Skeletal muscle satellite cell (primary cell): ENCODE data around the gene CDCA4.
A peak's percentile ranks its signal among the peaks of the same experiment; 100 is the strongest.
"Not testable (repeated sequence)": the region's sequence is repeated elsewhere in the genome, so short reads cannot be mapped to it uniquely, and the experiment has no call there.

Experiments
- H3K27me3 ChIP-seq: 2 replicates; pipeline ENCODE4 v1.7.0; 2013; ENCODE audit warnings: low read length; ENCODE audit not compliant: control insufficient read depth, insufficient read depth
- H3K36me3 ChIP-seq: 2 replicates; pipeline ENCODE4 v1.7.0; 2013; ENCODE audit warnings: mild to moderate bottlenecking, control low read depth, low read length; ENCODE audit not compliant: insufficient read depth
- H3K4me1 ChIP-seq: 2 replicates; pipeline ENCODE4 v1.7.0; 2013; ENCODE audit warnings: low read length; ENCODE audit not compliant: control insufficient read depth, insufficient read depth
- H3K4me2 ChIP-seq: 2 replicates; pipeline ENCODE4 v1.7.0; 2013; ENCODE audit warnings: mild to moderate bottlenecking, low read length
- H3K4me3 ChIP-seq: 2 replicates; pipeline ENCODE4 v1.7.0; 2013; ENCODE audit warnings: low read length
- H3K9ac ChIP-seq: 2 replicates; pipeline ENCODE4 v1.7.0; 2013; ENCODE audit warnings: mild to moderate bottlenecking, low read depth, low read length, moderate library complexity
- H3K9me3 ChIP-seq: replicated peaks from 2 replicates; pipeline ENCODE4 v1.7.0; 2013; ENCODE audit warnings: mild to moderate bottlenecking, control low read depth, low read length

The CDCA4 gene

DNA sequence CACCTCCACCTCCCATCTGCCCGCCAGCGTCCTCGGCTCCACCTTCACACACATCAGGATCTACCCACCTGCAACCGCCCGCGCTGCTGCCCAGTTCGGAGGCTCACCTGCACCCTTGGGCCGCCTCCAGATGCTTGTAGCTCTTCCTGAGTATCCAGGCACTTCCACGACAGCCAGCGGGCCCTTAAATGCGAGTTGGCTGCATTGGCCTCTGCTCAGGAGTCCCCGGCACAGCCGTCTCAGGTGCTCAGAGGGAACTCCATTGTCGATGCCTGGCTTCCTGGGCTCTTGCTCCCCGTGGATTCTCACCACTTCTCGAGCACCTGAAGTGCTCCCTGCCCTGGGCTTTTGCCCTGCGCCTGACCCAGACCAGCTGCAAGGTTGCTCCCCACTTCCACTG is 21.9 kb upstream of the CDCA4 start:
- Histone ChIP-seq H3K9ac (no peak overlapping the region), H3K4me3 (no peak overlapping the region), H3K4me1 (peaks cover 3% of the 10 kb centered on the region), H3K27me3 (peaks cover 6% of the 10 kb centered on the region), H3K9me3 (no peaks in the 10 kb centered on the region), H3K4me2 (no peak overlapping the region), H3K36me3 (no peaks in the 10 kb centered on the region)

DNA sequence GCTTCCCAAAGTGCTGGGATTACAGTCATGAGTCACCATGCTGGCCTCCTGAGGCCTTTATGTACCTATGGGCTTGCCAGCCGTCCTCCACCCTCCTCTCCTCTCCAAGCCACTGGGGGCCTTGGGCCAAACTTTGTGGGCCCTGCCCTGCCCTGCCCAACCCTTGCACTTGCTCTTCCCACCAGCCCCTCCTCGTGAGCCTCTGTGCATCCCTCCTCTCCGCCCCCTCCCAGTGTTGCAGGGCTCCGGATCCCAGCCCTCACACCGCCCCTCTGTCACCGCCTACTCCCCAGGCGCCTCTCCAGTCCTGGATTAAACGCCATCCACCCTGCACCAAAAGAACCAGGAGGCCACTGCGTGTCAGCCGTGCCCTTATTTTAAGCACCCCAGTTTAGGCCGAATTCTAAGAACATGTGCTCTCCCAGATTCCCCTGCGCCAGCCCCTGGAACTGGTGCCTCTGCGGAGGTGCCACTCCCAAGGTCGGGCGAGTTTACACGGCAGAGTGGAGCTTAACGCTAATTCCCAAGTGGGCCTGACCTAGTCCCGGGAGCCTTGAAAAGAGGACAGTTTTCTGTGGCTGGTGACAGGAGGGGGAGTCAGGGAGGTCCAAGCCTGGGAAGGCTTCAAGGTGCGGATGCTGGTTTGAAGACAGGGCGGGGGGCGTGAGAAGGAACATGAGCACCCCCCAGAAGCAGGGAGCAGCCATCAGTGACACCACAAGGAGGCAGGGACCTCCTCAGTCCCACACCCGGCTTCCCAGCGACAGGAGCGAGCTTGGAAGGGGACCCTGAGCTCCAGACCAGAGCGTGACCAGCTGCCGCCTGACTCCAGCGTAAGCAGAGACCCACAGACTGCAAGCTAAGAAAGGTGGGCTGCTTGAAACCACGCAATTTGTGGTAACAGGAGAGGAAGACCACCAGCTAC is 21.2 kb upstream of the CDCA4 start:
- peaks cover 3% of the 10 kb centered on the region for H3K4me1 ChIP-seq
- H3K4me2 ChIP-seq, result no peak overlapping the region
- peaks cover 6% of the 10 kb centered on the region for H3K27me3 ChIP-seq
- no peaks in the 10 kb centered on the region for H3K9me3 ChIP-seq
- H3K9ac ChIP-seq, result no peak overlapping the region
- H3K36me3 ChIP-seq, result no peaks in the 10 kb centered on the region
- no peak overlapping the region for H3K4me3 ChIP-seq

DNA sequence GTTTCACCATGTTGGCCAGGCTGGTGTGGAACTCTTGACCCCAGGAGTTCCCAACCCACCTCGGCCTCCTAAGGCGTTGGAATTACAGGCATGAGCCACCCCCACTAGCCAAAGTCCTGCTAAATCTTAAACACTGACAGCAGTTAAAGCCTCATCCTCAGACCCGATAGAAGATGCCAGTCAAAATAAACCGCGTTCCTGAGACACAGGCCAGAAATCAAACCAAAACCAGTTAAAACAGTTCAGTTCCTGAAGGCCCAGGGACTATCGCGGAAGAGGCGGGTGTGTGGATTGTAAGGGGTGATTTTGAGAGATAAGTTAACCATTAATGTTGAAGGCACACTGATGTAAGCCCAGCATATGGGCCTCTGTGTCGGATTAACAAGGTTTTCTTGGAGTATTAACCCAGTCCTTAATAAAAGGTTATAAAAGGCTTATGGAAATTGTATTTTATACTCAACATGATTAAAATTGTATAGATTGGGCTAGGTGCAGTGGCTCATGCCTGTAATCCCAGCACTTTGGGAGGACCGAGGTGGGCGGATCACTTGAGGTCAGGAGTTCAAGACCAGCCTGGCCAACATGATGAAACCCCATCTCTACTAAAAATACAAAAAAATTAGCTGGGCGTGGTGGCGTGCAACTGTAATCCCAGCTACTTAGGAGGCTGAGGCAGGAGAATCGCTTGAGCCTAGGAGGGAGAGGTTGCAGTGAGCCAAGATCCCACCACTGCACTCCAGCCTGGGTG is 18.7 kb upstream of the CDCA4 start:
- Histone ChIP-seq H3K36me3 (no peaks in the 10 kb centered on the region), H3K4me3 (no peak overlapping the region), H3K9ac (no peak overlapping the region), H3K4me1 (peaks cover 3% of the 10 kb centered on the region), H3K27me3 (peaks cover 6% of the 10 kb centered on the region), H3K4me2 (no peak overlapping the region), H3K9me3 (no peaks in the 10 kb centered on the region)

DNA sequence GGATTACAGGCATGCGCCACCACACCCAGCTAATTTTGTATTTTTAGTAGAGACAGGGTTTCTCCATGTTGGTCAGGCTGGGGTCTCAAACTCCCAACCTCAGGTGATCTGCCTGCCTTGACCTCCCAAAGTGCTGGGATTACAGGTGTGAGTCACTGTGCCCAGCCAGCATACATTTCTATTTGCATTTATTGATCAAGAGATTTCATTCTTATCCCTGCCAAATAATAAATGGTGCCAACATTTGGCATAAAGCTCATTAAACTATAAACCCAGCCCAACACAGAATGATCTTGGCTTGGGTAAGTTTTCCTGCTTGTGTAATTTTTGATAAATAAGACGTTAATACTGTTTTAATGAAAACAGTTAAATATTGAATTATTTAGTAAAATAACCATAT is 14.7 kb upstream of the CDCA4 start:
- H3K4me1 ChIP-seq, H3K9me3 ChIP-seq, H3K9ac ChIP-seq, H3K4me3 ChIP-seq, H3K36me3 ChIP-seq, H3K27me3 ChIP-seq, H3K4me2 ChIP-seq: not testable (repeated sequence)

DNA sequence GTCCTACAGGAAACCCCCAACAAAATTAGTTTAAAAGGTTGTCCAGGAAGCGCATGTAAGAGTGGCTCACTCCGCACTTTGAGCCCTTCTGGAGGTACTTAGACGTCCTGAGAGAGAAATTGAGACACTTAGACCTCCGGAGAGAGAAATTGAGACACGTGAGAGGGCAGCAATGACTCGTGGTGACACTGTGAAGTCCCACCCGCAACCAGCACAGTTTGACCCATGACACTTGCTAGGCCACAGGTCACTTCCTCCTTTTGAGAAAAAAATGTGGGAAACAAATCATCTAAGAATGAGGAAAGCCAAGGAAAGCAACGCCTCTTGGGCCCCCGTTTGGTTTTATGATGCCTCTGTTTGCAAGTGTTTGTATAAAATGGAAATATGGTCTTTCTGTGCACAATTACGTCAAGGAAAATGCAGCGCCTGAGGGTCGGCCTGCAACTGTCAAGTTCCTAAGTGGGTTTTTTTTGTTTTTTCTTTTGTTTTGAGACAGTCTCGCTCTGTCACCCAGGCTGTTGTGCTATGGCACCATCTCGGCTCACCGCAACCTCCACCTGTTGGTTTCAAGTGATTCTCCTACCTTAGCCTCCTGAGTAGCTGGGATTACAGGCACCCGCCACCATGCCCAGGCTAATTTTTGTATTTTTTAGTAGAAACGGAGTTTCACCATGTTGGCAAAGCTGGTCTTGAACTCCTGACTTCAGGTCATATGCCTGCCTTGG is 13.6 kb upstream of the CDCA4 start:
- Histone ChIP-seq H3K9me3 (no peaks in the 10 kb centered on the region), H3K4me3 (no peak overlapping the region), H3K27me3 (no peaks in the 10 kb centered on the region), H3K9ac (no peak overlapping the region), H3K4me2 (no peak overlapping the region), H3K36me3 (no peaks in the 10 kb centered on the region), H3K4me1 (peaks cover 8% of the 10 kb centered on the region)

DNA sequence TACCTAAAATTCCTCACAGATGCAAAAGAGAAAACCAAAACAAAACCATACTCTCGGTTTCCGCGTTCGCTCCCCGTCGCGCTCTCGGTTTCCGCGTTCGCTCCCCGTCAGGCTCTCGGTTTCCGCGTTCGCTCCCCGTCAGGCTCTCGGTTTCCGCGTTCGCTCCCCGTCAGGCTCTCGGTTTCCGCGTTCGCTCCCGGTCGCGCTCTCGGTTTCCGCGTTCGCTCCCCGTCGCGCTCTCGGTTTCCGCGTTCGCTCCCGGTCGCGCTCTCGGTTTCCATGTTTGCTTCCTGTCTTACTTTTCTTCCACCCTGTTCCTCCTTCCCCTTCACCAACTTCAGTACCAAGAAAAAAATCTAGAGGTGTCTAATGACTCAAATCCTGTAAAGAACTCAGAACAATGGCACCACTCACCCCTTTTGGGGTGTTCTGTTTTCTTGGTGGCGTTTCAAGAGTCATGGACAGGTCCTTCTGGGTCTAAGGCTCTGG is 12.6 kb upstream of the CDCA4 start:
- not testable (repeated sequence) for H3K27me3 ChIP-seq, H3K9me3 ChIP-seq, H3K4me1 ChIP-seq, H3K36me3 ChIP-seq
- Histone ChIP-seq H3K4me3 (peak overlapping the region; percentile 64), H3K9ac (peak overlapping the region; percentile 58), H3K4me2 (peak overlapping the region; percentile 60)

DNA sequence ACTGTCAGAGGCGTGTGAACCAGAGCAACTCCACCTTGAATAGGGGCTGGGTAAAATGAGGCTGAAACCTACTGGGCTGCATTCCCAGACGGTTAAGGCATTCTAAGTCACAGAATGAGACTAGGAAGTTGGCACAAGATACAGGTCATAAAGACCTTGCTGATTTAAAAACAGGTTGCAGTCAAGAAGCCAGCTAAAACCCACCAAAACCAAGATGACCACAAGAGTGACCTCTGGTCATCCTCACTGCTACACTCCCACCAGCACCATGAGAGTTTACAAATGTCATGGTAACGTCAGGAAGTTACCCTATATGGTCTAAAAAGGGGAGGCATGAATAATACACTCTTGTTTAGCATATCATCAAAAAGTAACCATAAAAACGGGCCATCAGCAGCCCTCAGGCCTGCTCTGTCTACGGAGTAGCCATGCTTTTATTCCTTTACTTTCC is 11.6 kb upstream of the CDCA4 start:
- not testable (repeated sequence) for H3K4me2 ChIP-seq, H3K27me3 ChIP-seq, H3K4me3 ChIP-seq, H3K9me3 ChIP-seq, H3K9ac ChIP-seq, H3K36me3 ChIP-seq
- peaks cover 19% of the 10 kb centered on the region for H3K4me1 ChIP-seq

DNA sequence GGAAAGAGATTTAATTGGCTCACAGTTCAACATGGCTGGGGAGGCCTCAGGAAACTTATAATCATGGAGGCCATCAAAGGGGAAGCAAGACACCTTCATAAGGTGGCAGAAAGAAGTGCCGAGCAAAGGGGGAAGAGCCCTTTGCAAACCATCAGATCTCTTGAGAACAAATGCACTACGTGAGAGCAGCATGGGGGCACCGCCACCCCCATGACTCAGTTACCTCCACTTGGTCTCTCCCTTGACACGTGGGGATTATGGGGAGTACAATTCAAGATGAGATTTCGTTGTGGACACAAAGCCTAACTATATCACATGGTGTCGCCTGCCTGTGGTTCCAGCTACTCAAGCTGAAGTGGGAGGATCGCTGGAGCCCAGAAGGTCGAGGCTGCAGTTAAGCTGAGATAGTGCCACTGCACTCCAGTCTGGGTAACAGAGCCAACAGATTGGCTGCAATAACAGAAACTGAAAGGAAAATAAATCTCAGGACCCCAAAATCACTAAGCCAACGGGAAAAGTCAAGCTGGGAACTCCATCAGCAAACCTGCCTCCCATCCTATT is 10.0 kb upstream of the CDCA4 start:
- H3K9ac ChIP-seq, result no peak overlapping the region
- no peak overlapping the region for H3K4me3 ChIP-seq
- peaks cover 31% of the 10 kb centered on the region for H3K4me1 ChIP-seq
- H3K9me3 ChIP-seq, result no peaks in the 10 kb centered on the region
- H3K4me2 ChIP-seq, result no peak overlapping the region
- H3K27me3 ChIP-seq, result no peaks in the 10 kb centered on the region
- H3K36me3 ChIP-seq, result no peaks in the 10 kb centered on the region

DNA sequence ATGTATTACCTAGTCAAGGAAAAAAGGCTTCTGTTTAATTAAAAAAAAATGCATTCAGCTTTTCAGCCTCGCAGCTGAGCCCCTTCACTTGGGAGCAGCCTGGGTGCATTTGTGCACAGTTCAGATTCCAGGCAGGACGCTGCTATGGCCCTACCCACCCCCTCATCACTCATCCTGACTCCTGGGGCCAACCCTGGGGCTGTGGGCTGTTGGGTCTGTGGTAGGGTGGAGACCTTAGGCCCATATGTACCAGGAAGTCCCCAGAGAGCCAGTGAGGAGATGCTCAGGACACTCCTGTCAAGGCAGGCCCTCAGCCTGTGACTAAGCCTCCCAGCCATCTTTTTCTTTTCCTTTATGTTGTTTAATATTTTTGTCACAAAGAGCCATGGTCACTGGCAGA is 9.3 kb upstream of the CDCA4 start:
- no peaks in the 10 kb centered on the region for H3K9me3 ChIP-seq
- no peak overlapping the region for H3K4me2 ChIP-seq

DNA sequence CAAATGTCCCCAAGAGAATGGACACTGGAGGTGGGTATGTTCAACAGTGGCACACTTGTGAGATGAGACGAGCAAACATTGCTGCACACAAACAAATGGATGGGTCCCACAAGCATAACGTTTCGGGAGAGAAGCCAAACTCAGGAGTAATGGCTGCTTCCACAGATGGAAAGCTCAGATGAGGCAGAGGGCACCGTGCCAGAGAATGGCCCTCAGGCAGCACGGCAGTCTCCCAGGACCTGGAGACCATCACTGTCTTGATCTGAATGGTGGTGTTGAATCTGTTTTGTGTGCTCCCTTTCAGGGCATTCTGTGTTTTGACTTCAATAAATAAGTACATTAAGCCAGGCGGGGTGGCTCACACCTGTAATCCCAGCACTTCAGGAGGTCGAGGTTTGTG is 8.5 kb upstream of the CDCA4 start:
- Histone ChIP-seq H3K36me3 (no peaks in the 10 kb centered on the region), H3K9ac (no peak overlapping the region), H3K4me3 (no peak overlapping the region), H3K4me2 (no peak overlapping the region), H3K9me3 (no peaks in the 10 kb centered on the region), H3K4me1 (peaks cover 45% of the 10 kb centered on the region), H3K27me3 (no peaks in the 10 kb centered on the region)

More for the DNA sequence above, 9.3 kb upstream of the CDCA4 start:
- Histone ChIP-seq H3K9ac (no peak overlapping the region), H3K27me3 (no peaks in the 10 kb centered on the region), H3K36me3 (no peaks in the 10 kb centered on the region), H3K4me1 (peaks cover 39% of the 10 kb centered on the region), H3K4me3 (no peak overlapping the region)
